CD1c-positive myeloid dendritic cell (primary cell): ENCODE measurements around the gene KPTN.

ENCODE experiments used
- DNase-seq: peaks from one replicate; pipeline ENCODE4 v3.0.0-alpha.2; 2016; ENCODE audit errors: extremely low spot score

KPTN gene

DNA sequence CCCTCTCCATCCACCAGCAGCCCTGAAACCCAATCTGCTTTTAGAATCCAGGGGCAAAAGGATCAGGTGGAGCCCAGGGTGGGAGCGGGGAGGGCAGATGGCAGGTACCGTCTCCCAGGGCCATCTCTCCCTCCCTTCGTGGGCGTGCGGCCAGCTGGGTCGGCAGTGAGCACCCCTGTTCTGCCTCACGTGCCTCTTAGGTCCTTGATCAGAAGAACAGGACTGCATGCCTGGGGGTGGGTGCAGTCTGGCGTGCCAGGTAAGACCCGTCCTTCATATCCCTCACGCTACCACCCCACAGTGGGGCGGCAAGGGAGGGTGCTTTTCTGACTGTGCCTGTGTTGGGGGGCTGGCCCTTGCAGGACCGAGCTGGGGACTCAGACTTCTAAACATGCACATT, 14.3 kb downstream of the KPTN start:
- no peak for DNase-seq

DNA sequence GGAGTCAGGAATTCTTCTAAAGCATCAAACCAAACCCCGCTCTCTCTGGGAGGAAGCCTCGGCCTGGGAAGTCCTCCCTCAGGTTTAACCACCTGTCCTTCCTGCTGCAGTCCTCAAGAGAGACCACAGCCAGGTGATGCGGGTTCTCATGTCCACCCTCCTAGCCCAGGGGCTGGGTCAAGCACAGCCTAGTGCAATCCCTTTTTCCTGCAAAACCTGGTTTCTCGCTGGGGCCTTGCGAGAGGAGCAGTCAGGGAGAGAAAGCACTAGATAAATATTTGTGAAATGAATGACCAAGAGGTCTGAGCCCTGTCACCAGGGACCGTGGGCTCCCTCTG, 14.7 kb downstream of the KPTN start:
- no peak for DNase-seq

DNA sequence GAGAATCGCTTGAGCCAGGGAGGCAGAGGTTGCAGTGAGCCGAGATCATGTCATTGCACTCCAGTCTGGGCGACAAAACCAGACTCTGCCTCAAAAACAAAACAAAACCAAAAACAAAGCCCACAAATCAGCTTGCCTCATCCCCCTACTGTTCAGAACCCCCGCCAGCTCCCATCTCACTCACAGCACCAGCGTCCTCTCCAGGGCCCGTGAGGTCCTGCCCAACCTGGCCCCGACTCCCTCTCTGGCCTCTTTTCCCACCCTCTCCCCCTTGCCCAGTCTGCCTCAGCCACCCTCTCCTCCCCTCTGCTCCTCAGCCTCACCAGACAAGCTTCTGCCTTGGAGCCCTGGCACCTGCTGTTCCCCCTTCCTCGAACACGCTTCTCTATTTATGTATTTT, 16.1 kb downstream of the KPTN start:
- no peak for DNase-seq

DNA sequence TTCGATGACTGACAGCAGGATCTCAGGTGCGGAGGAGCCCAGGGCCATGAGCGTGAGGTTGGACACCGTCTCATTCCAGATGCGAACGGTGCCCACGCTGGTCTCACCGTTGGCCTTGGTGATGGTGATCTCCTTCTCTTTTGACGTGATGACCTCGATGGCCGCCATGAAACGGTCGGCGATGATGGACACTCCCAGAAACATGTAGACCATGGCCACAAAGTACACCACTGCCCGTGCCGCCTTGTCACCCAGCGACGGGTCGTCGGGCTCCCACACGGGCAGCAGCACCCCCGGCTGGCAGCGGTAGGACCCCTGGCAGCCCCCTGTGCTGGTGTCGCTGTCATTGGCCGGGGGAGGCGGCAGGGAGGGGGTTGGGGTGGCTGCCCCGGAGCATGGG, 18.1 kb downstream of the KPTN start:
- DNase-seq = no peak

DNA sequence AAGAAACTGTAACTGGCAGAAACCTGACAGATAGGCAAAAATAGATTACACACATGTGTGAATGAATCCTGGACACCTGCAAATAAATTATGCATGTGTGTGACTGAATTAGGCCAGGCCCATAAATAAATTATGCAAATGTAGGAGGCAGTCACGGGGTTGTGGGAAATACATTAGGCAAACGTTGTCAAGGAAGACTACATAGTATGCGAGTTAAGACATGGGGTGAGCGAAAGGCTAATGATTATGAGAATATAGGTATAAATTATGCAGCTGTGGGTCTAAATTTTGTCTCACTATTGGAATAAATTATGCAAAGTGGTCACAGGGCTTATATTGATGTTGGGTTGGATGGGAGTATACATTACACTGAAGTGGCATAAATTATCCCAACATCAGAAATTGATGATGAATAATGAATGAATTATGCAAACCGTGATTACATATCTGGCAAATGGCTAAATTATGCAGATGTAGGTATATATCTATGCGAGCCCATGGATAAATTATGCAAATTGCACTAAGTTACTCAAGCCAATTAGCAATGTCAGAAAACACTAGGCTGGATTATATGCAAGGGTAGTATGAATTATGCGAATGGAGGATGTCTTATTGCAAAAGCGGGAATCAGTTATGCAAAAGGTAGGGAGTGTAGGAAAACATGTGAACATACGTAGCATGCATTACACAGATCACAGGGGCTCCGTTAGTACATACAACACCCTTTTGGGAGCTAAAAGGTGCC, 19.2 kb downstream of the KPTN start:
- no peak for DNase-seq

DNA sequence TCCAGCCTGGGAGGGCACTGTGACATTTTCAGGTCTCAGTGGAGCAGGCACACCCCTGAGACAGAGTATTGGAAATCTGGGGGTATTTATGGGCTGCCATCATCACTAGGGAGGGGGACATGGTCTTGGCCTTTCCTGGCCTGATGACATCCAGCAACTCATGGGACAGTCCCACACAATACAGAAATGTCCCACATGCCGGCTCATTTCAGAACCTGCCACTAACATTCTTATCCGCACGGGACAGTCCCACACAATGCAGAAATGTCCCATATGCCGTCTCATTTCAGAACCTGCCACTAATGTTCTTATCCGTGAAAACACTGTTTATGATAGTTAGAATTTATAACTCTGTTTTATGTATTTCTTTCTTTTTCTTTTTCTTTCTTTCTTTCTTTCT, 22.1 kb downstream of the KPTN start:
- no peak for DNase-seq

DNA sequence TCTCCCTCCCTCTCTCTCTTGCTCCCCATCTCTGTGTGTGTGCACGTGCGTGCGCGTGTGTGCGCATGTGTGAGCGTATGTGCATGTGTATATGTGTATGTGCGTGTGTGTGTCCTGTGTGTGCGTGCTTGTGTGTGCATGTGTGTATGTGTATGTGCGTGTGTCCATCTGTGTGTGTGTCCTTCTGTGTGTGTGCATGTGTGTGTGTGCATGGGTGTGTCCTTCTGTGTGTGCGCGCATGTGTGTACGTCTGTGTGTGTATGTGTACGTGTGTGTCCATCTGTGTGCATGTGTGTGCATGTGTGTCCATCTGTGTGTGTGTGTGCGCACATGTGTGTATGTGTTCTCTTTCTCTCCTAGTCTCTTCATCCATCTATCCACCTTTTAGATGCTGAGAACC, 24.5 kb downstream of the KPTN start:
- DNase-seq = no peak

DNA sequence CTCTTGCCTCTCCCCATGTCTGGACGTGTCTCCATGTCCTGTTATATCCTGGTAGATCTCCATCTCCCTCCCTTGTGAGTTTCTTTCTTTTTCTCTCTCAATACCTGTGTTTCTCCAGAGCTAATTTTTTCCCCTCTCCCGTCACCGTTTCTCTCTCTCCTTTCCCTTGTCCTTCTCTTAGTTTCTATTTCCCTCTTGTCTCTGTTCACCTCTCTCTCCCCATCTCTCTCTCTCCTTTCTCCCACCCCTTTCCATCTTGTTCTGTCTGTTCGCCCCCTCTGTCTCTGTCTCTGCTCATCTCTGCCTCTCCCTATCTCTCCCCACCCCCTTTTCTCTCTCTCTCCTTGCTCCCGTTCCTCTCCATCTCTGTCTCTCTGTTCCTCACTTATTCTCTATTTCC, 25.3 kb downstream of the KPTN start:
- DNase-seq = no peak

DNA sequence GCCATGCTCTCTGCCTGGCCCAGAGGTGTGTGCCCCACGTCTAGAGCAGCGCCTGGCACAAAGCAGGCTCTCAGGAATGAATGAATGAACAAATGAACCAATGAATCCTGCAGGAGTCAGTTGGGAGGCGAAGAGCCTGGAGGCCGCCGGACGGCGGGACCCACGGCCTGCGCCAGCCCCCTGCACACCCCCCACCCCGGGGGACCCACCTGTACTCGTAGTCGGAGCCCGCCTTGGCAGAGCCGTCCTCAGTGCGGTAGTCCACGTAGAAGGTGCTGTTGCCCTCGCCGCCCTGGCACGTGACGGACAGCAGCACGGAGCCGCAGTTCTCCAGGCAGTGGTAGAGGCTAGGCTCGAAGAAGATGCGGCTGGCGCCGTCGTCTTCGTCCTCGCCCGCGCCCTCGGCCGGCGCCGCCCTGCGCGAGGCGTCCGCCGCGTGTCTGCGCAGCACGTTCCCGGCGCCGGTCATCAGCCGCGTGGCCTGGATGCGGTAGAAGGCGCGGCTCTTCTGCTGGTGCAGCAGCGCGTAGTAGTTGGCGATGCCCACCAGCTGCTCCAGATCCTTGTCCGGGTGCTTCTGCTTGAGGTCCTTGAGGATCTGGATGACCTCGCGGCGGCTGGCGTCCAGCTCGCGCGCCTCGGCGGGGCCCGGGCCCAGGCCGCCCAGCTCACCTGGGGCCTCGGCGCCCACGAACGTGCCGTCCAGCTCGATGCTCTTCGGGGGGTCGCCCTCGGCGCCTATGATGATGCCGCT, 27.1 kb downstream of the KPTN start:
- DNase-seq = no peak

DNA sequence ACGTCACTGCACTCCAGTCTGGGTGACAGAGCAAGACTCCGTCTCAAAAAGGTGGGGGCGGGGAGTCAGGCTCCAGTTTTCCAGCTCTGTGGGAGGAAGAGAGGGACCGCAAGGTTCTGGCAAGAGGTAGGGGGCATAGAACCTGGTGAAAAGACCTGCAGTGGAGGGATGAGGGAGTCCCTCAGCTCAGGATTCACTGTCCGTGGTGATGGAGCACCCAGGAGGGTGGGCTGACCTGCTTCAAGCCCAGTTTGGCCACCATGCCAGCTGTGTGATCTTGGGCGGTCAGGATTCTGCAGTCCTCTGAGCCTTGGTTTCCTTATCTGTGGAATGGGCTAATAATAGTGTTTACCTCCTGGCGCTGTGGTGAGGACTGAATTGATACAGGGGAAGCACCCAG, 33.5 kb downstream of the KPTN start:
- DNase-seq = no peak

DNA sequence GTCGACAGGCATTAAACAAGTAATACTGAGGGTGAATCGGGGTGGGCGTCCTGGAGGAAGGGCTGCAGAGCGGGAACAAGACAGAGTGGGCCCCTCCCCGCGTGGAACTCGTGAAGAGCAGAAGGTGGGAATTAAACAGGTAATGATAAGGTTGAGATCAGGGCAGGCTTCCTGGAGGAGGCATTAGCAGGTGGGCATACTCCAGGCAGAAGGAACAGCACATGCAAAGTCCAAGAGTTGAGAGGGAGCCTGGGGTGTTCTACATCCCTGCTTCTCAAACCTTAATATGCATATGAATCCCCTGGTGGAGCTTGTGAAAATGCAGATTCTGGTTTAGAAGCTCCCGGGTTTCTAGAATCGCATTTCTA, 35.7 kb downstream of the KPTN start:
- no peak for DNase-seq

DNA sequence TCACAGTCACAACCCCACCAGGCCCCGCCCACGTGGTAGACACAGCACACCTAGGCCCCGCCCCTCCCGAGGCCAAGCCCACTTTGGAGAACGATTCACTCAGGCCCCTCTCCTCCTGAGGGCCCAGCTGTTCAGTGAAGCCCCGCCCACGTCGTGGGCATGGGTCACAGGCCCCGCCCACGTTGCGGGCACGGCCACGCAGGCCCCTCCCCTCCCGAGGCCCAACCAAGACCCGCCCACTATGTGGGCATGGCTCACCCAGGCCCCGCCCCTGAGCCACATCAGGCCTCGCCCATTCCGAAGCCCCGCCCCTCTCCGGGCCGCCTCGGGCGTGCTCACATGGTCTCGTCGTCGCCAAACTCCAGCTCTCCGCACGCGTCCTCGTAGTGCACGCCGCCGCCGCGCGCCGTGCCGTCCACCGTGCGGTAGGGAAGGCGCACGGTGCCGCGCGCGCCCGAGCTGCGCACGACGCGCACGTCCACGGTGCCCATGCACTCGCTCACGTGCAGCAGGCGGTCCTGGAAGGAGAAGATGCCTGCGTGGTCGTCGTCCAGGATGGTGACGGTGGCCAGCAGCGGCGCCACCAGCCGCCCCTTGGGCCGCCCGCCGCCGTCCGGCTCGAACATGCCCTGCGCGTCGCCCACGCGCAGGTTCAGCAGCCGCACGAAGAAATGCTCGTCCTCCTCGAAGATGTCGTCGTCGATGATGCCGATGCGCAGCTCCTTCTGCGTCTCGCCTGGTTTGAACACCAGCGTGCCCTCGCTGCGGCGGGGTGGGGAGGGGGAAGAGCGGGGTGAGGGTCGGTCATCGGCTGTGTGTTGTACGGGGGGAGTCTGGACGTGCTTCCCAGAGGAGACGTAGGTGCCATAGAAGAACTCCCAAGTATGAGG, 36.3 kb downstream of the KPTN start:
- DNase-seq = peak; percentile 69

DNA sequence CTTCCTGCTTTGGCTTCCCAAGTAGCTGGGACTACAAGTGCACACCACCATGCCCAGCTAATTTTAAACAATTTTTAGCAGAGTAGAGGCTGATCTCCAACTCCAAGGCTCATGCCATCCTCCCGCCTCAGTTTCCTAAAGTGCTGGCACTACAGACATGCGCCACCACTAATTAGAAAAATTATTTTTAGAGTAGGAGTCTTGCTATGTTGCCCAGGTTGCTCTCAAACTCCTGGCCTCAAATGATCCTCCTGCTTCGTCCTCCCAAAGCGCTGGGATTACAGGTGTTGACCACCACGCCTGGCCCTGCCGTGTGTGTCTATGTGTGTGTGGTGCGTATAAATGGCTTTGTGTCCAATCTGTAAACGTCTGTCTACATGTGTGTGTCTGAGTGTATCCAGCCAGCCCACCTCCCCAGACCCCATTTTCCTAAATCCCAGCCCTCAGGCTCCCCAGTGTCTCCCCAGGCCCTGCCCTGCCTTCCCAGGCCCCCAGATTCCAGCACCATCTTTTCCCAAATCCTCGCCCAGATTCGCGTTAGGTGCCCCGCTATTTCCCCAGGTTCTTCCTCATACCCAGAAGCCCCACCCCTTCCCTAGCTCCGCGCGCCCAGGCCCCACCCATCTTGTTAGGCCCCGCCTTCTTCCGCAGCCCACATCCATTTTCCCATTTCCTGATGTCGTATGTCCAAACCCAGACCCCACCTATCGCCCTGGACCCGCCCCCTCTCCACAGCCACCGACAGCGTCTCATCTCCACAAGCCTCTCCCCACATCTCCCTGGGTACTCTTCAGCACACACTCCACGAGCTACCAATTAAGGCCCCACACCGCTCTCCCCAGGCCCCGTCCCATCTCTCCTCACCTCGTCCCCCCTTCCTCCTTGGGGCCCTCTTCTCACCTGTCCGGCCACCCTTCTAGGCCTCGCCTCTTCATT, 37.2 kb downstream of the KPTN start:
- DNase-seq = peak; percentile 66

DNA sequence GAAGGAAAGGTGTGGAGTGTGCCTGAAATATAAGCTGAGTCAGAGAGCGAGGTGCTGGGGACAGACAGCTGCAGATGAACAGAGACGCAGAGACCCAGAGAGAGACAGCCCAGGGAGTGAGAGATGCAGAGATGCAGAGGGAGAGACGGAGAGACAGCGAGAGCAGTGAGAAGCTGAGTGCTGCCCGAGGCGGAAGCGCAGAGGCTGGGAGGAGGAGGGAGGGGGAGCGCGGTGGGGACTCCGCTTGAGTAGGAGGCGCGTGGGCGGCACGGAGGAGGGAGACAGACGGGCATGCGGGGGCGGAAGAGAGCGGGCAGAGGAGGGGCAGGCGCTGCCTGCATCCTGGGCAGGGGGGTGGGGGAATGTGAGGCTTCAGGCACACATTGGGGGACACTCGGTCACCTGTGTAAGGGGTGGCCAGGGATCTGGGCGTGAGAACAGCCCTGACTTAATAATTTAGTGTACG, 38.0 kb downstream of the KPTN start:
- DNase-seq = peak; percentile 31

DNA sequence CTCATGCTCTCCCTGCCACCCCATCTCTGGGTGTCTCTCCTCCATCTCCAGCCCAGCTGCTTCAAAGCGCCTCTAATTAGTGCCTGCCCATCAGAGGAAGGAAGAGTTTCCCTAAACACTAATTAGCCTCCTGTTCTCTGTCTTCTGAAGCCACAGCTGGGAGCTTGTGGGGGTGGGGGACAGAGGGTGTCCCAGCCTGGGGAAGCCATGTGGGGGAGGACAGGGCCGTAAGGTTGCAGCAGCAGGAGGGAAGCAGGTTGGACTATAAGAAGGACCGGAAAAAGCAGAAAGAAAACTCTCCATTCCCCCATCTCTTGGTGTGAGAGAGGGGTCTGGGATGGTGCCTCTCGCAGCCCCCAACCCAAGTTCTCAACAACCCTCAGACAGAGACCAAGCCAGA, 38.5 kb downstream of the KPTN start:
- DNase-seq = no peak

DNA sequence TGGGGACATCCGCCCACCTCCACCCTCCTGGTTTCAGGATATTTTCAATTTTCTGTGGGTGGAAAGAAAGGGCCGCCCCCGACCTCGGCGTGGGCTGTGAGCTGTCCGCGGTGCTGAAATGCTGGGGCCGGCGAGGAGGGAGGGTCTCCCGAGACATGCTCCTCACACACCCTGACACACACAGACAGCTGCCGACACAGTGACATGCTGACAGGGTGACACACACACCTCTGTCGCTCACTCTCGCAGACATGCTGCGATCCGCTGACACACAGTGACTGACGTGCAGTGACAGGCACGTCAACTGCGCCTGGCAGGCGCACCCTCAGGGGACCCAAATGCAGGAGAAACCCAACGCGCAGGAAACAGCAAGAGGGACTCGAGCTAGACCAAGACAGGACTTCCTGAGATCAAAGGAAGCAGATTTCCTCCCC, 39.6 kb downstream of the KPTN start:
- no peak for DNase-seq

DNA sequence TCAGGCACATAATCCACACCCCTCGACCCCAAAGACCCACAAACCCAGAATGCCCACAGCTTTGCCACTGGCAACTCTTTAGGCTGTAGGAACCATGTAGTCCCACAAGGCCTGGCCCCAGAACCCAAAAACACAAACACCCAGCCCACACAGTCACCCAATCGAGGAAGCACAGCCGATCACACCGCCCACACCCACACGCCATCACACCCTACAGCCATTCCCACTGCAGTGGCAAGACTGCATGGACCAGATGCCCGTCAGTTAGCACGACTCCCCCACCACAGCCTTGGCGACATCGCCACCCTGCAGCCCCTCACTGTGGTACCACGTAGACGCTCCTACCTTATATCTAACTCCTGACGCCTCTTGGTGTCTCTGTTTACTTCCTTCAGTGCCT, 40.7 kb downstream of the KPTN start:
- no peak for DNase-seq

DNA sequence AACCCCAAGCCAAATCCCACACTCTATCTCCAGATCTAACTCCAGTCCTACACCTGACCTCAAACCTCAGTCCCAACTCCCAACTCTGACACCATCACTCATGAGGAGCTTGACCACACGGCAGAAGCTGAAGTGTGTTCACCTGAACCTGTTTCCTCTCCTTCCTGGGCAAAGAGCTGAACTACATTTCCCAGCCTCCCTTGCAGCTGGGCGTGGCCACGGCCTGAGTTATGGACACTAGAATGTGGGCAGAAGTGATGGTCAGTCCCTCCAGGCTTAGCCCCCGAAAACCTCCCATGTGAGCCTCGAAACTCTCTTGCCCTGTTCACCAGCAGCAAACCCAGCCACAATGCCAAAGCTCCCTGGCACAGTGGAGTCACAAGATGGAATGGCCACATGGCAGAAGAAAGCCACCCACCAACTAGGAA, 45.2 kb downstream of the KPTN start:
- no peak for DNase-seq

DNA sequence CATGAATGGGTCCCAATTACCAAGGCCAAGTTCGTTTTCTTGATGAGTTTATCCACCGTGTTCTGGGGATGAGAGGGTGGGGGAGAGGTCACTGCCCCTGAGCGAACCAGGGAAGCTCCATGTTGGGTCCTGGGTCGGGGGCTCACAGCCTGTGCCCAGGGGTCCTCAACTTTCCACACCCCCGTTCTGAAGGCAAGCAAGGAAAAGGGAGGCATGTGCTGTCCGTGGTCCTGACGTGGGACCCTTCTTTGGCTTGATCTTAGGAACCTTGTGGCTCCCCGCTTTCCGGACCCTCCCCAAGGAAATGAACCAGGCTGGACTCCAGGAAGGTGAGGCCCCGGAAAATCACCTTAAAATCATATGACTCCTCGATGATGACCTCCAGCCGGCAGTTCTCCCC, 46.5 kb downstream of the KPTN start:
- no peak for DNase-seq

DNA sequence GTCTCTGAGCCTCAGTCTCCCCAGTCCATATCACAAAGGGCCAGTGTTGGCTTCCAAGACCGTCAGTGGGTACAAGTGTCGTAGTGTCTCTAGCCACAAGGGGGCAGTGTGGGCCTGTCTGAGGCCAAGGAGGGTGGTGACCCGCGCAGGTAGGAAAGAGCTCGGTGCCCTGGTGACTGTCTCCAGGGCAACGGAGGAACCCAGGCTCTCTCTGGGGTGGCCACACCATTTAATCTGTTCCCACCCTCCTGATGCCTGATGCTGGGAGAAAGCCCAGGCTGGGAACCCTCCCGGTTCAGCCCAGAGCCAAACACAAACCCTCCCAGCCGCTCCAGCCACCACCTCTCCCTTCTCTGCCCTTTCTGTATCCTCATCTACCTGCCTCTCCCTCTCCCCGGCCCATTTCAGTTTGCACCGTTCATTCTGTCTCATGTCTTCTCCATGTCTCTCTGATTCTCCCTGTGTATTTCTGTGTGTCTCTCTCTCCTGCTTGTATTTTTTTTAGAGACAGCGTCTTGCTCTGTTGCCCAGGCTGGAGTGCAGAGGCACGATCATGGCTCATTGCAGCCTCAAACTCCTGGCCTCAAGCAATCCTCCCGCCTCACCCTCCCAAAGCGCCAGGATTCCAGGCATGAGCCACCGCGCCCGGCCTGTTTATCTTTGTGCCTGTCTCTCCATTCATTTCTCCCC, 47.2 kb downstream of the KPTN start:
- peak; percentile 88 for DNase-seq

DNA sequence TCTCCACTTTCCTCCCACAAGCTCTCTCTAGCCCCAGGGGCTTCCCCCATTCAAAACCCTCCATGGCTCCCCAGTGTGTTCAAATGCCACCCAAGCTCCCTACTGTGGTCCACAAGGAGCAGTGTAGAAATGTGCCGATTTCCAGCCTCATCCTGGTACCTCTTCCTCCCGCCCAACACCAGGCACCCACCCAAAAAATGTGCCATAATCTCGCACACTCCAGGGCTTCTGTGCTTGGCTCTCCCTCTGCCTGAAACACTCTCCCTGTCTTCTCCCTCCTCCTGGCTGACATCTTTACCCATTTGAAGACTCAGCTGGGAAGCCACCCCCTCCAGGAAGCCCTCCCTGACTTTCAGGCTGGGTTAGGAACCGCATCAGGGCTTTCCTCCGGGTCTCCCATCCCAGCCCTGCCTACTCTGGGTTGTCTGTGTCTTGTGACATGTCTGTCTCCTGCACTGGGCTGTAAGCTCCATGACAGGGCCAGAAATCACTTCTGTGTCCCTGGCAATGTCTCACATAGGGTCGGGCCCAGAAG, 48.1 kb downstream of the KPTN start:
- DNase-seq = no peak
